WTC11 (cell line): Measurements from ENCODE around the gene RNU2-1.

Source experiments
- CREB1 ChIP-seq: sonication (generic); formaldehyde crosslinking; IDR thresholded peaks from 2 replicates; pipeline ENCODE4 v1.8.0; 2023; ENCODE audit warnings: mild to moderate bottlenecking, missing genetic modification reagents
- CTCF ChIP-seq: fragments of 200-600 bp; IDR thresholded peaks from 2 replicates; pipeline ENCODE4 v1.8.0; 2022; ENCODE audit warnings: antibody characterized with exemption
- HMGA2 ChIP-seq: fragments of 250-450 bp; sonication (Bioruptor Pico); IDR thresholded peaks from 2 replicates; pipeline ENCODE4 v1.4.0; 2021; ENCODE audit warnings: mild to moderate bottlenecking, moderate library complexity
- MAX ChIP-seq: sonication (generic); formaldehyde crosslinking; IDR thresholded peaks from 2 replicates; pipeline ENCODE4 v1.8.0; 2022; ENCODE audit warnings: mild to moderate bottlenecking, missing genetic modification reagents
- ZBTB43 ChIP-seq: sonication (generic); formaldehyde crosslinking; IDR thresholded peaks from 2 replicates; pipeline ENCODE4 v1.8.1; 2023; ENCODE audit warnings: mild to moderate bottlenecking, missing genetic modification reagents

- TF ChIP-seq CTCF (no peak), MAX (CRISPR knock-in tag) (no peak), HMGA2 (no peak), ZBTB43 (no peak), CREB1 (no peak)
Observed at GRCh38 chr17:43215341-43215740, 18.4 kb downstream of the RNU2-1 start.
